ENCODE measurements around the gene CCM2. TPM values are rescaled to one million over a fixed set of nuclear protein-coding genes. Genes with fewer than 3 reads are reported as not detected.

The CCM2 gene
- total RNA-seq, 2 experiments from 2014 or later, result 130 to 134 TPM

- POLR2A ChIA-PET, result interaction anchor here (1.2 to 6.8 kb wide), 3 partner anchors 8 to 13 kb away, joined by 3 to 149 read pairs (median 6); partner anchors contain the start of gene TBRG4
- H3K4me3 Mint-ChIP-seq, result no peak overlapping the region
- peaks cover 23% of the 10 kb centered on the region for H3K4me1 Mint-ChIP-seq
- no peak overlapping the region for H3K27ac Mint-ChIP-seq
- H3K36me3 Mint-ChIP-seq (ENCODE audit: low read depth), result no peaks in the 10 kb centered on the region
- H3K9me3 Mint-ChIP-seq, result no peaks in the 10 kb centered on the region
- CTCF ChIA-PET, result interaction anchor here (1.1 to 3.5 kb wide), 2 partner anchors 11 to 152 kb away, joined by 4 to 37 read pairs; no protein-coding TSS in a partner anchor
- no peak for DNase-seq
- H3K27me3 Mint-ChIP-seq, result no peaks in the 10 kb centered on the region
These were observed 125.3 kb downstream of the CCM2 start for GRCh38 chr7:45125193-45125904.

Other genes with a start within 250 kb of the CCM2 start
- 1,000 to 10,000 TPM; 2,032 to 2,102 TPM for gene PPIA, start 203.5 kb upstream of the CCM2 start, total RNA-seq
- 100 to 1,000 TPM; 322 to 330 TPM for gene H2AZ2, start 152.1 kb upstream of the CCM2 start, total RNA-seq
- gene PURB, start 114.7 kb upstream of the CCM2 start, total RNA-seq, result 10 to 100 TPM; 27.7 to 29.3 TPM
- gene MYO1G, start 21.2 kb upstream of the CCM2 start, total RNA-seq, result 100 to 1,000 TPM; 572 to 576 TPM
- gene NACAD, start 88.8 kb downstream of the CCM2 start, total RNA-seq, result under 1 TPM in 1 of 2 experiments, not detected in 1; 0.60 TPM
- gene TBRG4, start 111.5 kb downstream of the CCM2 start, total RNA-seq, result 100 to 1,000 TPM in 1 of 2 experiments, 10 to 100 TPM in 1; 98.8 to 103 TPM
- gene RAMP3, start 157.6 kb downstream of the CCM2 start, total RNA-seq, result not detected

Data from activated CD4-positive, alpha-beta memory T cell treated with anti-CD3 and anti-CD28 coated beads, Interleukin-2, amount 10 ng/mL, durations not matched to agents 7 days and 5 days (primary cell).